SK-N-SH treated with all-trans-retinoic acid at 6 μM for 48 hours (cell line): ENCODE measurements around the gene FBXL19.

ENCODE experiments used
- ATAC-seq: fragments of 200-7000 bp; cut with Tn5 transposase; 3 replicates; pipeline ENCODE4 v1.9.1; 2020; ENCODE audit warnings: mild to moderate bottlenecking, moderate library complexity
- ARNTL ChIP-seq: fragments of 450-650 bp; formaldehyde crosslinking; IDR thresholded peaks from 2 replicates; pipeline ENCODE4 v1.5.0; 2020; ENCODE audit warnings: low read depth, mild to moderate bottlenecking, moderate library complexity, borderline replicate concordance
- BACH2 ChIP-seq: fragments of 250-450 bp; sonication (Bioruptor Pico); IDR thresholded peaks from 2 replicates; pipeline ENCODE4 v1.9.0; 2021; ENCODE audit warnings: mild to moderate bottlenecking, borderline replicate concordance
- CSDC2 ChIP-seq: fragments of 250-450 bp; sonication (Bioruptor Pico); IDR thresholded peaks from 2 replicates; pipeline ENCODE4 v1.5.0; 2020; ENCODE audit warnings: mild to moderate bottlenecking, moderate library complexity
- CSRNP3 ChIP-seq: fragments of 250-450 bp; sonication (Bioruptor Pico); IDR thresholded peaks from 2 replicates; pipeline ENCODE4 v1.5.1; 2021; ENCODE audit warnings: mild to moderate bottlenecking, moderate library complexity
- ESRRG ChIP-seq: fragments of 250-450 bp; sonication (Bioruptor Pico); IDR thresholded peaks from 2 replicates; pipeline ENCODE4 v1.6.1; 2021; ENCODE audit warnings: mild to moderate bottlenecking
- GLIS3 ChIP-seq: fragments of 250-450 bp; sonication (Bioruptor Pico); IDR thresholded peaks from 2 replicates; pipeline ENCODE4 v1.5.0; 2020; ENCODE audit warnings: mild to moderate bottlenecking, moderate library complexity
- ISL1 ChIP-seq: fragments of 250-450 bp; sonication (Bioruptor Pico); IDR thresholded peaks from 2 replicates; pipeline ENCODE4 v2.1.2; 2022; ENCODE audit warnings: mild to moderate bottlenecking, moderate library complexity
- OSR1 ChIP-seq: fragments of 250-450 bp; sonication (Bioruptor Pico); IDR thresholded peaks from 2 replicates; pipeline ENCODE4 v1.8.0; 2022; ENCODE audit warnings: moderate library complexity, mild to moderate bottlenecking, inconsistent platforms
- POU6F1 ChIP-seq: fragments of 250-450 bp; sonication (Bioruptor Pico); IDR thresholded peaks from 2 replicates; pipeline ENCODE4 v1.8.0; 2021; ENCODE audit warnings: low read depth, mild to moderate bottlenecking, moderate library complexity, borderline replicate concordance
- PPARA ChIP-seq: fragments of 250-450 bp; sonication (Bioruptor Pico); IDR thresholded peaks from 2 replicates; pipeline ENCODE4 v1.5.0; 2020; ENCODE audit warnings: mild to moderate bottlenecking, borderline replicate concordance
- RARB ChIP-seq: fragments of 250-450 bp; sonication (Bioruptor Pico); IDR thresholded peaks from 2 replicates; pipeline ENCODE4 v1.8.0; 2021; ENCODE audit warnings: mild to moderate bottlenecking, moderate library complexity
- SNAI2 ChIP-seq: fragments of 250-450 bp; sonication (Bioruptor Pico); IDR thresholded peaks from 2 replicates; pipeline ENCODE4 v1.5.0; 2020; ENCODE audit warnings: mild to moderate bottlenecking, moderate library complexity
- TCF4 ChIP-seq: fragments of 250-450 bp; sonication (Bioruptor Pico); IDR thresholded peaks from 2 replicates; pipeline ENCODE4 v1.8.0; 2021; ENCODE audit warnings: mild to moderate bottlenecking, moderate library complexity, borderline replicate concordance
- TOX ChIP-seq: fragments of 250-450 bp; sonication (Bioruptor Pico); IDR thresholded peaks from 2 replicates; pipeline ENCODE4 v1.8.0; 2021; ENCODE audit warnings: mild to moderate bottlenecking, moderate library complexity, borderline replicate concordance
- ZC3H10 ChIP-seq: fragments of 250-450 bp; sonication (Bioruptor Pico); IDR thresholded peaks from 2 replicates; pipeline ENCODE4 v1.5.1; 2021; ENCODE audit warnings: mild to moderate bottlenecking, moderate library complexity
- ZFP3 ChIP-seq: fragments of 250-450 bp; sonication (Bioruptor Pico); IDR thresholded peaks from 2 replicates; pipeline ENCODE4 v1.5.0; 2020; ENCODE audit warnings: mild to moderate bottlenecking, moderate library complexity
- ZFP30 ChIP-seq: fragments of 450-650 bp; formaldehyde crosslinking; IDR thresholded peaks from 2 replicates; pipeline ENCODE4 v1.5.0; 2022; ENCODE audit warnings: mild to moderate bottlenecking, moderate library complexity
- ZNF565 ChIP-seq: fragments of 450-650 bp; formaldehyde crosslinking; conservative IDR thresholded peaks from 2 replicates; pipeline ENCODE4 v1.5.0; 2020; ENCODE audit warnings: low read depth, mild to moderate bottlenecking, moderate library complexity
- ZNF70 ChIP-seq: fragments of 450-650 bp; formaldehyde crosslinking; IDR thresholded peaks from 2 replicates; pipeline ENCODE4 v1.5.0; 2020; ENCODE audit warnings: mild to moderate bottlenecking, moderate library complexity
- ZNF8 ChIP-seq: fragments of 450-650 bp; formaldehyde crosslinking; IDR thresholded peaks from 2 replicates; pipeline ENCODE4 v1.5.0; 2020; ENCODE audit warnings: mild to moderate bottlenecking, moderate library complexity
- TF ChIP-seq, protein P1 (sequence below): fragments of 250-450 bp; sonication (Bioruptor Pico); IDR thresholded peaks from 2 replicates; pipeline ENCODE4 v1.5.1; 2020; ENCODE audit warnings: low read depth, mild to moderate bottlenecking, moderate library complexity
- TF ChIP-seq, protein P2 (sequence below): fragments of 250-450 bp; sonication (Bioruptor Pico); IDR thresholded peaks from 2 replicates; pipeline ENCODE4 v1.5.0; 2020; ENCODE audit warnings: mild to moderate bottlenecking, moderate library complexity

FBXL19 gene

DNA sequence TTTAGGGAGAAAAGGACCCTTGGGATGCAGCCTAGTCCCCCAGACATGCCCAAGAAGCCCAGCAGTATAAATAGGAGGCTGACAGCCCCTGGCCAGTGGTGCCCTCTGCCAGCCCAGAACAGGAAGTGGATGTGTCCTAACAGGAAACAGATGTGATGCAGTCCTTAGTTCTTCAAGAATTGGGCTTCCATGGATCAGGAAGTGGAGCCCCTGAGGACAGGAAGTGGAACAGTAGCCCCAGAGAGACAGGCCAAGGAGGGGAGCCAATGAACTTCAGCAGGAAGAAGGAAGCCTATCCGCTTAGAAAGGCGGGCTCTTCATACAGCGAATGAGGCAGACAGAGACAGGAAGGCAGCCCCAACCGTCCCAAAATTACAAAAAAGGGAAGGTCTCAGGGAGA, 19.8 kb upstream of the FBXL19 start:
- TF ChIP-seq, protein P1, sequence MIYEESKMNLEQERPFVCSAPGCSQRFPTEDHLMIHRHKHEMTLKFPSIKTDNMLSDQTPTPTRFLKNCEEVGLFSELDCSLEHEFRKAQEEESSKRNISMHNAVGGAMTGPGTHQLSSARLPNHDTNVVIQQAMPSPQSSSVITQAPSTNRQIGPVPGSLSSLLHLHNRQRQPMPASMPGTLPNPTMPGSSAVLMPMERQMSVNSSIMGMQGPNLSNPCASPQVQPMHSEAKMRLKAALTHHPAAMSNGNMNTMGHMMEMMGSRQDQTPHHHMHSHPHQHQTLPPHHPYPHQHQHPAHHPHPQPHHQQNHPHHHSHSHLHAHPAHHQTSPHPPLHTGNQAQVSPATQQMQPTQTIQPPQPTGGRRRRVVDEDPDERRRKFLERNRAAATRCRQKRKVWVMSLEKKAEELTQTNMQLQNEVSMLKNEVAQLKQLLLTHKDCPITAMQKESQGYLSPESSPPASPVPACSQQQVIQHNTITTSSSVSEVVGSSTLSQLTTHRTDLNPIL (CRISPR knock-in tag) = no peak
- no peak for TF ChIP-seq ZC3H10 (CRISPR knock-in tag)
- no peak for TF ChIP-seq ZNF70 (CRISPR knock-in tag)
- TF ChIP-seq RARB (CRISPR knock-in tag) = no peak
- TF ChIP-seq ARNTL (CRISPR knock-in tag) = no peak
- no peak for TF ChIP-seq SNAI2 (CRISPR knock-in tag)
- no peak for TF ChIP-seq ZFP3
- TF ChIP-seq OSR1 = no peak
- no peak for TF ChIP-seq CSRNP3 (CRISPR knock-in tag)
- TF ChIP-seq ESRRG = no peak
- TF ChIP-seq BACH2 (CRISPR knock-in tag) = no peak
- TF ChIP-seq, protein P2, sequence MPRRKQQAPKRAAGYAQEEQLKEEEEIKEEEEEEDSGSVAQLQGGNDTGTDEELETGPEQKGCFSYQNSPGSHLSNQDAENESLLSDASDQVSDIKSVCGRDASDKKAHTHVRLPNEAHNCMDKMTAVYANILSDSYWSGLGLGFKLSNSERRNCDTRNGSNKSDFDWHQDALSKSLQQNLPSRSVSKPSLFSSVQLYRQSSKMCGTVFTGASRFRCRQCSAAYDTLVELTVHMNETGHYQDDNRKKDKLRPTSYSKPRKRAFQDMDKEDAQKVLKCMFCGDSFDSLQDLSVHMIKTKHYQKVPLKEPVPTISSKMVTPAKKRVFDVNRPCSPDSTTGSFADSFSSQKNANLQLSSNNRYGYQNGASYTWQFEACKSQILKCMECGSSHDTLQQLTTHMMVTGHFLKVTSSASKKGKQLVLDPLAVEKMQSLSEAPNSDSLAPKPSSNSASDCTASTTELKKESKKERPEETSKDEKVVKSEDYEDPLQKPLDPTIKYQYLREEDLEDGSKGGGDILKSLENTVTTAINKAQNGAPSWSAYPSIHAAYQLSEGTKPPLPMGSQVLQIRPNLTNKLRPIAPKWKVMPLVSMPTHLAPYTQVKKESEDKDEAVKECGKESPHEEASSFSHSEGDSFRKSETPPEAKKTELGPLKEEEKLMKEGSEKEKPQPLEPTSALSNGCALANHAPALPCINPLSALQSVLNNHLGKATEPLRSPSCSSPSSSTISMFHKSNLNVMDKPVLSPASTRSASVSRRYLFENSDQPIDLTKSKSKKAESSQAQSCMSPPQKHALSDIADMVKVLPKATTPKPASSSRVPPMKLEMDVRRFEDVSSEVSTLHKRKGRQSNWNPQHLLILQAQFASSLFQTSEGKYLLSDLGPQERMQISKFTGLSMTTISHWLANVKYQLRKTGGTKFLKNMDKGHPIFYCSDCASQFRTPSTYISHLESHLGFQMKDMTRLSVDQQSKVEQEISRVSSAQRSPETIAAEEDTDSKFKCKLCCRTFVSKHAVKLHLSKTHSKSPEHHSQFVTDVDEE (CRISPR knock-in tag) = no peak
- TF ChIP-seq TCF4 (CRISPR knock-in tag) = no peak
- peak; percentile 43 for ATAC-seq

DNA sequence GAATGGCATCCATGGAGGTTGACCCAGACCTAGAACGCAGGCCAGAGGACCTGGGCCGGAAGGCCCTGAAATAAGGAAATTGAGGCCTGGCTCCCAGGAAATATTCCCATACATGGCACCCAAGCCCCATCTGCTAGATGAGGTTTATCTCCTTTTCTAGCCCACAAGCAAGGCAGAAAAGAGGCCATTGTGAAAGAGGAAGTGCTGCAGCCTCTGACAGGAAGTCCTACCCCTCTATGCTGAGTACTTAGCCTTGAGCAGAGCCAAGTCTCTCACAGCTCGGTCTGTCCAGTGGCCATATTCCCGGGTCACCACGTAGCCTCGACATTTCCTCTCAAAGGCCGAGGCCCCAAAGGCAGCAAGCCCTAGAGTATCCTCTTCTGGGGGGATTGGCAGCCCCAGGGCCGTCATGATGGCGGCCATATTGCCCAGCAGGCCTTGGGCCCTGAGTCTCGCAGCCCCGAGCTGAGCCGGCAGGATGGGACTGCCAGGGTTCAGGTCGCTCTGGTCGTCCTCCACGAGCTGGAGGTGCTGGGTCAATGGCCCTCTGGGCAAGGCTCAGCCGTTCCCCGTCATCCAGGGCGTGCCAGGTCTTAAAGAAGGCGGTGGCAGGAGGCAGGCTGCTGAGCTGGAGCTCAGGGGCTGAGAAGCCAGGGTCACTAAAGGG, 19.1 kb upstream of the FBXL19 start:
- ATAC-seq = no peak
- TF ChIP-seq ZNF565 = no peak
- no peak for TF ChIP-seq ARNTL (CRISPR knock-in tag)
- TF ChIP-seq GLIS3 = no peak
- no peak for TF ChIP-seq OSR1
- TF ChIP-seq CSDC2 (CRISPR knock-in tag) = no peak
- no peak for TF ChIP-seq ZNF70 (CRISPR knock-in tag)
- no peak for TF ChIP-seq ESRRG

GRCh38 chr16:30907064-30907463, 16.3 kb upstream of the FBXL19 start:
- no peak for TF ChIP-seq TCF4 (CRISPR knock-in tag)
- TF ChIP-seq, protein P1 (CRISPR knock-in tag) = no peak
- no peak for TF ChIP-seq CSRNP3 (CRISPR knock-in tag)
- TF ChIP-seq ZNF70 (CRISPR knock-in tag) = no peak
- TF ChIP-seq ARNTL (CRISPR knock-in tag) = no peak
- TF ChIP-seq ZNF8 (CRISPR knock-in tag) = no peak
- no peak for TF ChIP-seq ESRRG
- no peak for TF ChIP-seq ZNF565
- no peak for TF ChIP-seq ZC3H10 (CRISPR knock-in tag)
- no peak for TF ChIP-seq SNAI2 (CRISPR knock-in tag)
- TF ChIP-seq PPARA (CRISPR knock-in tag) = no peak
- no peak for TF ChIP-seq POU6F1 (CRISPR knock-in tag)
- TF ChIP-seq TOX = no peak
- no peak for TF ChIP-seq ZFP30 (CRISPR knock-in tag)
- TF ChIP-seq OSR1 = no peak
- no peak for TF ChIP-seq BACH2 (CRISPR knock-in tag)
- TF ChIP-seq ISL1 = no peak
- ATAC-seq = no peak
